ENCODE data around the gene GALNT2.

- TF ChIP-seq POLR2AphosphoS5 (IDR thresholded peaks at IDR 0.05; ENCODE audit: low read depth, low read length): no peak
- TF ChIP-seq REST (IDR thresholded peaks at IDR 0.05; ENCODE audit: insufficient read depth in 1 of 2, low read depth in 2 of 2, low read length in 2 of 2): no peak
- TF ChIP-seq TAF1 (IDR thresholded peaks at IDR 0.05; ENCODE audit: borderline replicate concordance, insufficient read depth, low read length): no peak
These were observed 228.3 kb downstream of the GALNT2 start for GRCh38 chr1:230295367-230295766.
